HUES6 (cell line): Measurements from ENCODE around the gene PUS1.
A peak's percentile ranks its signal among the peaks of the same experiment; 100 is the strongest.

ENCODE experiments used
- H3K27ac ChIP-seq: 2 replicates; pipeline ENCODE4 v1.7.0; 2013; ENCODE audit warnings: low read depth, mild to moderate bottlenecking, low read length, inconsistent platforms
- H3K27me3 ChIP-seq: 2 replicates; pipeline ENCODE4 v1.6.1; 2013; ENCODE audit warnings: low read length; ENCODE audit not compliant: control insufficient read depth, insufficient read depth
- H3K36me3 ChIP-seq: 2 replicates; pipeline ENCODE4 v1.6.1; 2013; ENCODE audit warnings: low read length; ENCODE audit not compliant: control insufficient read depth, insufficient read depth
- H3K4me1 ChIP-seq: 2 replicates; pipeline ENCODE4 v1.6.1; 2013; ENCODE audit warnings: low read length; ENCODE audit not compliant: control insufficient read depth, insufficient read depth
- H3K4me3 ChIP-seq: 2 replicates; pipeline ENCODE4 v1.5.1; 2013; ENCODE audit warnings: low read depth, low read length
- H3K9ac ChIP-seq: one replicate; pipeline ENCODE4 v1.6.1; 2013; ENCODE audit warnings: mild to moderate bottlenecking, low read length
- H3K9me3 ChIP-seq: 2 replicates; pipeline ENCODE4 v1.6.1; 2013; ENCODE audit warnings: low read depth, low read length; ENCODE audit not compliant: control insufficient read depth, insufficient read depth

Gene PUS1

GRCh38 chr12:131927110-131928079, 1.7 kb upstream of the PUS1 start:
- Histone ChIP-seq H3K9ac (peak overlapping the region; percentile 73), H3K9me3 (peaks cover 9% of the 10 kb centered on the region), H3K4me3 (peak overlapping the region; percentile 88; the same call in 1 of the 2 replicates), H3K27me3 (no peaks in the 10 kb centered on the region), H3K4me1 (no peaks in the 10 kb centered on the region), H3K27ac (no peak overlapping the region), H3K36me3 (peaks cover 21% of the 10 kb centered on the region)

GRCh38 chr12:131928080-131928710, 881 bp upstream of the PUS1 start:
- H3K9ac ChIP-seq, result peak overlapping the region; percentile 73
- no peaks in the 10 kb centered on the region for H3K4me1 ChIP-seq
- H3K36me3 ChIP-seq, result peaks cover 25% of the 10 kb centered on the region
- H3K4me3 ChIP-seq, result peak overlapping the region; percentile 88
- H3K27ac ChIP-seq, result no peak overlapping the region
- peaks cover 9% of the 10 kb centered on the region for H3K9me3 ChIP-seq
- H3K27me3 ChIP-seq, result no peaks in the 10 kb centered on the region

- H3K4me1 ChIP-seq, result no peaks in the 10 kb centered on the region
- peaks cover 9% of the 10 kb centered on the region for H3K9me3 ChIP-seq
- peak overlapping the region; percentile 97 for H3K9ac ChIP-seq
- H3K27me3 ChIP-seq, result no peaks in the 10 kb centered on the region
- H3K4me3 ChIP-seq, result peak overlapping the region; percentile 88
- H3K36me3 ChIP-seq, result peaks cover 40% of the 10 kb centered on the region
- H3K27ac ChIP-seq, result peak overlapping the region; percentile 89
These were observed 743 bp downstream of the PUS1 start for GRCh38 chr12:131929581-131930456.

- Histone ChIP-seq H3K36me3 (peaks cover 46% of the 10 kb centered on the region), H3K4me3 (peak overlapping the region; percentile 88), H3K4me1 (no peaks in the 10 kb centered on the region), H3K9me3 (peaks cover 9% of the 10 kb centered on the region), H3K9ac (peak overlapping the region; percentile 97), H3K27ac (no peak overlapping the region), H3K27me3 (no peaks in the 10 kb centered on the region)
These were observed 1.4 kb downstream of the PUS1 start for GRCh38 chr12:131930510-131930909.

- Histone ChIP-seq H3K4me3 (no peak overlapping the region), H3K9me3 (no peaks in the 10 kb centered on the region), H3K36me3 (peaks cover 71% of the 10 kb centered on the region), H3K4me1 (no peaks in the 10 kb centered on the region), H3K27me3 (no peaks in the 10 kb centered on the region), H3K27ac (no peak overlapping the region), H3K9ac (no peak overlapping the region)
These were observed 4.3 kb downstream of the PUS1 start for GRCh38 chr12:131933387-131933786.

- Histone ChIP-seq H3K4me1 (no peaks in the 10 kb centered on the region), H3K9ac (no peak overlapping the region), H3K27me3 (no peaks in the 10 kb centered on the region), H3K9me3 (no peaks in the 10 kb centered on the region), H3K36me3 (peaks cover 79% of the 10 kb centered on the region), H3K4me3 (no peak overlapping the region), H3K27ac (no peak overlapping the region)
These were observed 5.5 kb downstream of the PUS1 start for GRCh38 chr12:131934535-131934934.

- Histone ChIP-seq H3K9me3 (no peaks in the 10 kb centered on the region), H3K36me3 (peaks cover 90% of the 10 kb centered on the region), H3K27me3 (no peaks in the 10 kb centered on the region), H3K4me3 (no peak overlapping the region), H3K4me1 (no peaks in the 10 kb centered on the region), H3K27ac (no peak overlapping the region), H3K9ac (no peak overlapping the region)
These were observed 9.0 kb downstream of the PUS1 start for GRCh38 chr12:131938082-131938481.

GRCh38 chr12:131939007-131939406, 9.9 kb downstream of the PUS1 start:
- Histone ChIP-seq H3K27ac (no peak overlapping the region), H3K9me3 (no peaks in the 10 kb centered on the region), H3K36me3 (peaks cover 90% of the 10 kb centered on the region), H3K27me3 (no peaks in the 10 kb centered on the region), H3K4me1 (no peaks in the 10 kb centered on the region), H3K9ac (no peak overlapping the region), H3K4me3 (no peak overlapping the region)

- no peak overlapping the region for H3K9ac ChIP-seq
- H3K4me3 ChIP-seq, result no peak overlapping the region
- H3K27ac ChIP-seq, result no peak overlapping the region
- H3K27me3 ChIP-seq, result no peaks in the 10 kb centered on the region
- no peaks in the 10 kb centered on the region for H3K4me1 ChIP-seq
- peaks cover 88% of the 10 kb centered on the region for H3K36me3 ChIP-seq
- 0 out of 2 replicates have a peak, but pooled peaks cover 2% of the 10 kb centered on the region for H3K9me3 ChIP-seq
These were observed 11.1 kb downstream of the PUS1 start for GRCh38 chr12:131940141-131940547.

- H3K9me3 ChIP-seq, result 0 out of 2 replicates have a peak, but pooled peaks cover 2% of the 10 kb centered on the region
- no peak overlapping the region for H3K9ac ChIP-seq
- no peak overlapping the region for H3K4me3 ChIP-seq
- H3K27ac ChIP-seq, result no peak overlapping the region
- H3K4me1 ChIP-seq, result no peaks in the 10 kb centered on the region
- H3K36me3 ChIP-seq, result peaks cover 78% of the 10 kb centered on the region
- no peaks in the 10 kb centered on the region for H3K27me3 ChIP-seq
These were observed 12.3 kb downstream of the PUS1 start for GRCh38 chr12:131941116-131941986.
